GM12891 (cell line): Measurements from ENCODE around the gene CPXM1.

ENCODE experiments used
- POLR2A ChIP-seq: IDR thresholded peaks from 2 replicates; pipeline ENCODE4 v1.6.1; 2011; ENCODE audit warnings: low read depth, low read length, control low read depth
- POLR2AphosphoS5 ChIP-seq: IDR thresholded peaks from 2 replicates; pipeline ENCODE4 v1.6.1; 2011; ENCODE audit warnings: low read depth, low read length, control low read depth
- POU2F2 ChIP-seq: IDR thresholded peaks from 2 replicates; pipeline ENCODE4 v1.6.1; 2011; ENCODE audit warnings: low read depth, mild to moderate bottlenecking, control low read depth, low read length, moderate library complexity
- TAF1 ChIP-seq: IDR thresholded peaks from 2 replicates; pipeline ENCODE4 v1.6.1; 2011; ENCODE audit warnings: low read depth, low read length, control low read depth

- no peak for TF ChIP-seq POLR2AphosphoS5
- no peak for TF ChIP-seq POLR2A
- TF ChIP-seq TAF1: no peak
- TF ChIP-seq POU2F2: no peak
Observed at GRCh38 chr20:2846698-2847097, 46.3 kb upstream of the CPXM1 start.
